GM12878 (cell line): ENCODE data around the gene BPI. TPM values are rescaled to one million over a fixed set of nuclear protein-coding genes. Genes with fewer than 3 reads are reported as not detected.

ENCODE experiments used
- ATAC-seq: fragments of 200-7000 bp; cut with Tn5 transposase; 3 replicates; pipeline ENCODE4 v1.9.1; 2020; ENCODE audit warnings: mild to moderate bottlenecking, moderate library complexity
- BruUV-seq: library from RNA; stranded (reverse); fragments of 400-500 nt; replicated peaks from 2 replicates; lab custom pipeline; 2021; lab: Mats Ljungman, UMichigan
- CTCF ChIA-PET: fragments of 300-600 bp; sonication (Branson Sonifier 250); formaldehyde crosslinking; extraction: SDS; loops from one replicate; lab custom pipeline; 2021; ENCODE audit warnings: inconsistent platforms; lab: Yijun Ruan, JAX
- POLR2A ChIA-PET: fragments of 350-600 bp; formaldehyde crosslinking; extraction: SDS; loops from one replicate; lab custom pipeline; 2021; ENCODE audit warnings: inconsistent platforms; lab: Charles Lee
- RAD21 ChIA-PET: fragments of 300-600 bp; sonication (Branson Sonifier 250); formaldehyde crosslinking; loops from one replicate; lab custom pipeline; 2023; ENCODE audit warnings: antibody characterized with exemption; ENCODE audit not compliant: unreplicated experiment; lab: Charles Lee
- SMC1A ChIA-PET: fragments of 300-600 bp; sonication (Branson Sonifier 250); formaldehyde crosslinking; loops from one replicate; lab custom pipeline; 2023; ENCODE audit not compliant: unreplicated experiment, uncharacterized antibody; lab: Charles Lee
- DNase-seq: peaks from one replicate; pipeline ENCODE4 v3.0.0-alpha.2; 2011; ENCODE audit warnings: low read depth, low spot score
- FAIRE-seq: peaks from 3 replicates; lab custom pipeline; 2011; peaks lifted over from hg19 to GRCh38; lab: Jason Lieb, UNC
- H2AFZ ChIP-seq: 2 replicates; pipeline ENCODE4 v1.6.0; 2011; ENCODE audit warnings: low read depth, low read length, control low read depth; ENCODE audit not compliant: control insufficient read depth
- H3K27ac ChIP-seq: 2 replicates; pipeline ENCODE4 v1.5.1; 2011; ENCODE audit warnings: control low read depth; ENCODE audit not compliant: control insufficient read depth, insufficient read depth
- H3K27me3 ChIP-seq, 2 experiments: replicated peaks in 1 of 2; 2 replicates each; pipeline versions ENCODE4 v1.6.0 to v1.6.1; 2011; ENCODE audit warnings: low read length in 1 of 2; ENCODE audit not compliant: control insufficient read depth in 2 of 2, insufficient read depth in 2 of 2
- H3K36me3 ChIP-seq, 2 experiments: 2 replicates each; pipeline ENCODE4 v1.5.1; 2011; ENCODE audit warnings: low read length in 1 of 2; ENCODE audit not compliant: control insufficient read depth in 2 of 2, insufficient read depth in 2 of 2
- H3K4me1 ChIP-seq: 2 replicates; pipeline ENCODE4 v1.6.1; 2011; ENCODE audit warnings: mild to moderate bottlenecking, low read length, moderate library complexity, mixed read lengths; ENCODE audit not compliant: control insufficient read depth, insufficient read depth
- H3K4me2 ChIP-seq: 2 replicates; pipeline ENCODE4 v1.6.0; 2011; ENCODE audit warnings: control low read depth; ENCODE audit not compliant: control insufficient read depth, insufficient read depth
- H3K4me3 ChIP-seq: fragments of 200-600 bp; sonication (generic); 2 replicates; pipeline ENCODE4 v1.5.1; 2016
- H3K79me2 ChIP-seq: 2 replicates; pipeline ENCODE4 v1.6.0; 2011; ENCODE audit warnings: low read length; ENCODE audit not compliant: control insufficient read depth, insufficient read depth
- H3K9ac ChIP-seq: 2 replicates; pipeline ENCODE4 v1.8.0; 2011; ENCODE audit warnings: low read length, control low read depth, mixed read lengths; ENCODE audit not compliant: control insufficient read depth, insufficient read depth
- H3K9me3 ChIP-seq: replicated peaks from 3 replicates; pipeline ENCODE4 v1.5.1; 2011; ENCODE audit warnings: mild to moderate bottlenecking, low read length; ENCODE audit not compliant: control insufficient read depth, insufficient read depth
- H4K20me1 ChIP-seq: 2 replicates; pipeline ENCODE4 v1.6.0; 2011; ENCODE audit not compliant: control insufficient read depth, insufficient read depth
- CTCF ChIP-seq, 3 experiments: IDR thresholded peaks in 2 of 3; conservative IDR thresholded peaks in 1 of 3; 2 replicates each; pipeline ENCODE4 v1.5.1; 2011; ENCODE audit warnings: low read depth in 3 of 3, low read length in 3 of 3, mild to moderate bottlenecking in 3 of 3, control low read depth in 2 of 3, moderate library complexity in 2 of 3, inconsistent platforms in 1 of 3, mixed read lengths in 1 of 3; ENCODE audit not compliant: control insufficient read depth in 2 of 3, insufficient read depth in 1 of 3; ENCODE audit errors: extremely low read depth in 1 of 3
- GABPA ChIP-seq: IDR thresholded peaks from 2 replicates; pipeline ENCODE4 v1.6.1; 2014; ENCODE audit warnings: antibody characterized with exemption, low read depth, mild to moderate bottlenecking, inconsistent platforms
- GATAD2B ChIP-seq: fragments of 450-650 bp; conservative IDR thresholded peaks from 2 replicates; pipeline ENCODE4 v1.6.1; 2017; ENCODE audit warnings: low read depth, mild to moderate bottlenecking, moderate library complexity
- NKRF ChIP-seq: fragments of 450-650 bp; conservative IDR thresholded peaks from 2 replicates; pipeline ENCODE4 v1.6.1; 2017; ENCODE audit warnings: mild to moderate bottlenecking, moderate library complexity
- NRF1 ChIP-seq: conservative IDR thresholded peaks from 2 replicates; pipeline ENCODE4 v1.6.1; 2011; ENCODE audit warnings: mild to moderate bottlenecking, low read depth, low read length, improper control_type of control experiment
- PML ChIP-seq: IDR thresholded peaks from 2 replicates; pipeline ENCODE4 v1.6.1; 2012; ENCODE audit warnings: low read length, inconsistent platforms
- RCOR1 ChIP-seq: conservative IDR thresholded peaks from 2 replicates; pipeline ENCODE4 v1.6.1; 2012; ENCODE audit warnings: low read depth, low read length, improper control_type of control experiment
- SUZ12 ChIP-seq: fragments of 200-600 bp; sonication (generic); IDR thresholded peaks from one replicate; pipeline ENCODE4 v1.6.1; 2018; ENCODE audit warnings: antibody characterized with exemption, mild to moderate bottlenecking; ENCODE audit not compliant: unreplicated experiment
- WGBS: methylation state at CpG from one replicate; pipeline ENCODE4 v1.1.6; 2016; ENCODE audit warnings: low lambda C conversion rate; ENCODE audit not compliant: insufficient replicate concordance, insufficient coverage; ENCODE audit errors: missing lambda C conversion rate; 5-methylcytosine and 5-hydroxymethylcytosine counted together
- in situ Hi-C: fragments of 300-500 bp; cut with MboI; formaldehyde crosslinking; loops from 9 replicates; pipeline ENCODE4 v1.14.3; 2018; ENCODE audit warnings: mixed read lengths
- intact Hi-C: fragments of 100-400 bp; cut with micrococcal nuclease; formaldehyde crosslinking; loops from one replicate; pipeline ENCODE4 v1.14.2; 2022; ENCODE audit not compliant: unreplicated experiment
- polyA plus RNA-seq, 11 experiments: library from polyadenylated mRNA; depleted of rRNA in 4 of 11; unstranded in 6 of 11; stranded (reverse) in 5 of 11; fragments of >200 nt; fragmentation: Nextera tagmentation in 4 of 11; fragmentation: Illumina TruSeq in 1 of 11; extraction: Ambion mirVana in 4 of 11; extraction: Trizol in 1 of 11; gene quantifications; 1 replicate in 1 of 11; 2 replicates in 10 of 11; pipeline versions ENCODE4 v1.2.1 to v1.2.3, GENCODE V29; 2011 to 2016; ENCODE audit warnings: inconsistent platforms in 2 of 11, missing spikeins in 2 of 11, low read depth in 1 of 11
- total RNA-seq, 4 experiments: library from RNA; depleted of rRNA in 3 of 4; stranded (reverse); fragments of >200 nt in 3 of 4; fragmentation: Illumina TruSeq in 1 of 4; extraction: Trizol in 1 of 4; gene quantifications; 2 replicates each; pipeline versions ENCODE4 v1.2.1 to v1.2.3, GENCODE V29; 2013 to 2021

Gene BPI
- total and polyA plus RNA-seq, 10 of the 15 experiments (the other 5 are each of a cell fraction or from before 2014, with no cell fraction given), result not detected

- no peaks in the 10 kb centered on the region for H3K79me2 ChIP-seq
- FAIRE-seq, result no peak
- RAD21 ChIA-PET, result no interaction called here
- H4K20me1 ChIP-seq, result no peaks in the 10 kb centered on the region
- no peak overlapping the region for H3K27ac ChIP-seq
- TF ChIP-seq CTCF (IDR thresholded peaks at IDR 0.05 in 2 of 3, conservative IDR thresholded peaks at IDR 0.05 in 1 of 3; ENCODE audit: control insufficient read depth in 2 of 3, extremely low read depth in 1 of 3, insufficient read depth in 1 of 3, low read depth in 3 of 3, low read length in 3 of 3), result no peak
- TF ChIP-seq PML, result no peak
- no peak for TF ChIP-seq RCOR1
- no peak for TF ChIP-seq GABPA
- no peak for TF ChIP-seq NKRF
- TF ChIP-seq GATAD2B, result no peak
- TF ChIP-seq SUZ12, result no peak
- TF ChIP-seq NRF1, result no peak
- TF ChIP-seq, all 136 proteins: peak for 0
- H2AFZ ChIP-seq, result no peak overlapping the region
- H3K9ac ChIP-seq, result no peak overlapping the region
- H3K4me3 ChIP-seq, result no peak overlapping the region
- ChIA-PET CTCF (no interaction called here), SMC1A (no interaction called here), POLR2A (no interaction called here)
- no peaks in the 10 kb centered on the region for H3K9me3 ChIP-seq
- WGBS, result 35% methylated on average over 8 of the region's 8 CpGs
- ATAC-seq (no peak), DNase-seq (no peak)
- H3K4me2 ChIP-seq, result no peak overlapping the region
- in situ Hi-C loops (no loop called here), intact Hi-C loops (no loop called here)
- H3K4me1 ChIP-seq, result no peaks in the 10 kb centered on the region
- H3K36me3 ChIP-seq, result no peaks in the 10 kb centered on the region
- peaks cover 9% of the 10 kb centered on the region in 2 experiments; a peak in 3 of 4 replicates for H3K27me3 ChIP-seq
- no TSS peak for BruUV-seq
Observed at GRCh38 chr20:38261054-38261390, 42.9 kb upstream of the BPI start.
